K562 (cell line): ENCODE results near the gene FEN1. TPM values are rescaled to one million over a fixed set of nuclear protein-coding genes. Genes with fewer than 3 reads are reported as not detected.
A peak's percentile ranks its signal among the peaks of the same experiment; 100 is the strongest.

ENCODE experiments used
- BRD4 ChIP-seq: fragments of 200-600 bp; sonication (generic); IDR thresholded peaks from 2 replicates; pipeline ENCODE4 v1.6.1; 2017; ENCODE audit warnings: inconsistent platforms
- CEBPG ChIP-seq, 3 experiments: fragments of 200-800 bp in 1 of 3; sonication (Bioruptor generic) in 1 of 3; sonication (generic) in 1 of 3; formaldehyde crosslinking in 1 of 3; IDR thresholded peaks in 2 of 3; conservative IDR thresholded peaks in 1 of 3; 2 replicates each; pipeline versions ENCODE4 v1.6.1 to v1.8.0; 2016 to 2022; ENCODE audit warnings: missing compliant biosample characterization in 2 of 3, missing genetic modification characterization in 2 of 3, mild to moderate bottlenecking in 1 of 3, missing genetic modification reagents in 1 of 3
- ELF4 ChIP-seq: fragments of 450-650 bp; formaldehyde crosslinking; IDR thresholded peaks from 2 replicates; pipeline ENCODE4 v1.4.0; 2022; ENCODE audit warnings: missing genetic modification characterization
- EZH2 ChIP-seq: IDR thresholded peaks from 2 replicates; pipeline ENCODE4 v1.6.1; 2012; ENCODE audit warnings: low read depth, mild to moderate bottlenecking, inconsistent platforms, low read length, borderline replicate concordance
- JUNB ChIP-seq: fragments of 450-650 bp; formaldehyde crosslinking; conservative IDR thresholded peaks from 2 replicates; pipeline ENCODE4 v1.4.0; 2020; ENCODE audit warnings: mild to moderate bottlenecking
- KLF1 ChIP-seq: fragments of 450-650 bp; IDR thresholded peaks from 2 replicates; pipeline ENCODE4 v1.6.1; 2016; ENCODE audit warnings: missing genetic modification characterization, missing compliant biosample characterization
- MYNN ChIP-seq, 2 experiments: sonication (generic); formaldehyde crosslinking in 1 of 2; IDR thresholded peaks; 2 replicates each; pipeline versions ENCODE4 v1.5.0 to v1.6.1; 2016 to 2020; ENCODE audit warnings: antibody characterized with exemption in 1 of 2, missing genetic modification reagents in 1 of 2
- NR4A1 ChIP-seq, 2 experiments: fragments of 250-450 bp in 1 of 2; fragments of 450-650 bp in 1 of 2; sonication (Bioruptor Pico) in 1 of 2; IDR thresholded peaks; 2 replicates each; pipeline versions ENCODE4 v1.4.0 to v1.6.1; 2016 to 2020; ENCODE audit warnings: mild to moderate bottlenecking in 2 of 2, missing compliant biosample characterization in 1 of 2, missing genetic modification characterization in 1 of 2, moderate library complexity in 1 of 2
- PURB ChIP-seq: sonication (generic); formaldehyde crosslinking; IDR thresholded peaks from 2 replicates; pipeline ENCODE4 v1.9.0; 2021; ENCODE audit warnings: low read depth, mild to moderate bottlenecking, missing genetic modification reagents
- RFX7 ChIP-seq: fragments of 250-450 bp; sonication (Bioruptor Pico); IDR thresholded peaks from 2 replicates; pipeline ENCODE4 v1.5.1; 2021; ENCODE audit warnings: mild to moderate bottlenecking
- SNIP1 ChIP-seq: fragments of 450-650 bp; IDR thresholded peaks from 2 replicates; pipeline ENCODE4 v1.7.1; 2017; ENCODE audit warnings: low read depth, mild to moderate bottlenecking
- TGIF2 ChIP-seq: sonication (generic); formaldehyde crosslinking; IDR thresholded peaks from 2 replicates; pipeline ENCODE4 v1.8.1; 2022; ENCODE audit warnings: mild to moderate bottlenecking, missing genetic modification reagents, moderate library complexity
- THRAP3 ChIP-seq: fragments of 450-650 bp; IDR thresholded peaks from 2 replicates; pipeline ENCODE4 v1.6.1; 2016; ENCODE audit warnings: mild to moderate bottlenecking, inconsistent platforms, borderline replicate concordance
- TRIM24 ChIP-seq, 2 experiments: fragments of 450-650 bp; IDR thresholded peaks; 2 replicates each; pipeline ENCODE4 v1.6.1; 2016
- ZBTB9 ChIP-seq: fragments of 450-650 bp; formaldehyde crosslinking; IDR thresholded peaks from 2 replicates; pipeline ENCODE4 v1.4.0; 2020; ENCODE audit warnings: mild to moderate bottlenecking, moderate library complexity
- ZEB2 ChIP-seq: fragments of 450-650 bp; IDR thresholded peaks from 2 replicates; pipeline ENCODE4 v1.6.1; 2016
- ZFP30 ChIP-seq: fragments of 250-450 bp; sonication (Bioruptor Pico); IDR thresholded peaks from 2 replicates; pipeline ENCODE4 v1.8.0; 2022; ENCODE audit warnings: moderate library complexity, mild to moderate bottlenecking, inconsistent platforms, borderline replicate concordance
- ZNF655 ChIP-seq: fragments of 250-450 bp; sonication (Bioruptor Pico); IDR thresholded peaks from 2 replicates; pipeline ENCODE4 v1.5.0; 2021
- ZNF717 ChIP-seq: fragments of 250-450 bp; sonication (Bioruptor Pico); IDR thresholded peaks from 2 replicates; pipeline ENCODE4 v1.5.0; 2021
- polyA plus RNA-seq, 8 experiments: library from polyadenylated mRNA; depleted of rRNA in 4 of 8; stranded (reverse) in 5 of 8; unstranded in 3 of 8; fragments of >200 nt; fragmentation: Nextera tagmentation in 2 of 8; fragmentation: Illumina TruSeq in 1 of 8; extraction: Ambion mirVana in 2 of 8; extraction: Trizol in 1 of 8; gene quantifications; 2 replicates each; pipeline versions ENCODE4 v1.2.1 to v1.2.3, GENCODE V29; 2011 to 2014; ENCODE audit warnings: inconsistent platforms in 1 of 8, missing spikeins in 1 of 8
- total RNA-seq, 7 experiments: library from RNA; depleted of rRNA in 6 of 7; stranded (reverse); fragments of >200 nt in 6 of 7; fragmentation: Illumina TruSeq in 2 of 7; extraction: Trizol in 2 of 7; gene quantifications; 2 replicates each; pipeline versions ENCODE4 v1.2.1 to v1.2.3, GENCODE V29; 2011 to 2021; ENCODE audit warnings: low replicate concordance in 1 of 7
- TF ChIP-seq, protein P1 (sequence below): sonication (generic); formaldehyde crosslinking; IDR thresholded peaks from 2 replicates; pipeline ENCODE4 v1.8.0; 2023; ENCODE audit warnings: missing genetic modification reagents, mild to moderate bottlenecking, borderline replicate concordance

Gene FEN1
- total and polyA plus RNA-seq, 9 of the 15 experiments (the other 6 are each of a cell fraction or from before 2014, with no cell fraction given) = 58.1 to 156 (median 137) TPM

- TF ChIP-seq THRAP3 (no peak), EZH2 (no peak), ELF4 (CRISPR knock-in tag) (no peak), TRIM24 (IDR thresholded peaks at IDR 0.05) (0 out of 4 replicates have a peak, but pooled peaks of 1 of the 2 experiments have one; percentile 9), ZEB2 (no peak), TGIF2 (CRISPR knock-in tag) (0 out of 2 replicates have a peak, but pooled peaks have one; percentile 68), ZBTB9 (CRISPR knock-in tag) (peak; percentile 88; the same call in 1 of the 2 replicates), ZFP30 (no peak), RFX7 (CRISPR knock-in tag) (no peak), ZNF655 (CRISPR knock-in tag) (no peak), MYNN (IDR thresholded peaks at IDR 0.05) (peak; percentile 98), MYNN (CRISPR knock-in tag; IDR thresholded peaks at IDR 0.05) (no peak), ZNF717 (CRISPR knock-in tag) (no peak), KLF1 (tag) (0 out of 2 replicates have a peak, but pooled peaks have one; percentile 7), CEBPG (CRISPR knock-in tag; IDR thresholded peaks at IDR 0.05) (peak; percentile 94), CEBPG (tag; conservative IDR thresholded peaks at IDR 0.05 in 1 of 2, IDR thresholded peaks at IDR 0.05 in 1 of 2) (peak; percentile 77 to 95), SNIP1 (no peak), JUNB (CRISPR knock-in tag) (no peak), BRD4 (peak; percentile 77; the same call in 1 of the 2 replicates), NR4A1 (CRISPR knock-in tag; IDR thresholded peaks at IDR 0.05) (peak; percentile 91; the same call in 1 of the 2 replicates), NR4A1 (tag; IDR thresholded peaks at IDR 0.05) (peak; percentile 80), PURB (CRISPR knock-in tag) (no peak)
- TF ChIP-seq, protein P1, sequence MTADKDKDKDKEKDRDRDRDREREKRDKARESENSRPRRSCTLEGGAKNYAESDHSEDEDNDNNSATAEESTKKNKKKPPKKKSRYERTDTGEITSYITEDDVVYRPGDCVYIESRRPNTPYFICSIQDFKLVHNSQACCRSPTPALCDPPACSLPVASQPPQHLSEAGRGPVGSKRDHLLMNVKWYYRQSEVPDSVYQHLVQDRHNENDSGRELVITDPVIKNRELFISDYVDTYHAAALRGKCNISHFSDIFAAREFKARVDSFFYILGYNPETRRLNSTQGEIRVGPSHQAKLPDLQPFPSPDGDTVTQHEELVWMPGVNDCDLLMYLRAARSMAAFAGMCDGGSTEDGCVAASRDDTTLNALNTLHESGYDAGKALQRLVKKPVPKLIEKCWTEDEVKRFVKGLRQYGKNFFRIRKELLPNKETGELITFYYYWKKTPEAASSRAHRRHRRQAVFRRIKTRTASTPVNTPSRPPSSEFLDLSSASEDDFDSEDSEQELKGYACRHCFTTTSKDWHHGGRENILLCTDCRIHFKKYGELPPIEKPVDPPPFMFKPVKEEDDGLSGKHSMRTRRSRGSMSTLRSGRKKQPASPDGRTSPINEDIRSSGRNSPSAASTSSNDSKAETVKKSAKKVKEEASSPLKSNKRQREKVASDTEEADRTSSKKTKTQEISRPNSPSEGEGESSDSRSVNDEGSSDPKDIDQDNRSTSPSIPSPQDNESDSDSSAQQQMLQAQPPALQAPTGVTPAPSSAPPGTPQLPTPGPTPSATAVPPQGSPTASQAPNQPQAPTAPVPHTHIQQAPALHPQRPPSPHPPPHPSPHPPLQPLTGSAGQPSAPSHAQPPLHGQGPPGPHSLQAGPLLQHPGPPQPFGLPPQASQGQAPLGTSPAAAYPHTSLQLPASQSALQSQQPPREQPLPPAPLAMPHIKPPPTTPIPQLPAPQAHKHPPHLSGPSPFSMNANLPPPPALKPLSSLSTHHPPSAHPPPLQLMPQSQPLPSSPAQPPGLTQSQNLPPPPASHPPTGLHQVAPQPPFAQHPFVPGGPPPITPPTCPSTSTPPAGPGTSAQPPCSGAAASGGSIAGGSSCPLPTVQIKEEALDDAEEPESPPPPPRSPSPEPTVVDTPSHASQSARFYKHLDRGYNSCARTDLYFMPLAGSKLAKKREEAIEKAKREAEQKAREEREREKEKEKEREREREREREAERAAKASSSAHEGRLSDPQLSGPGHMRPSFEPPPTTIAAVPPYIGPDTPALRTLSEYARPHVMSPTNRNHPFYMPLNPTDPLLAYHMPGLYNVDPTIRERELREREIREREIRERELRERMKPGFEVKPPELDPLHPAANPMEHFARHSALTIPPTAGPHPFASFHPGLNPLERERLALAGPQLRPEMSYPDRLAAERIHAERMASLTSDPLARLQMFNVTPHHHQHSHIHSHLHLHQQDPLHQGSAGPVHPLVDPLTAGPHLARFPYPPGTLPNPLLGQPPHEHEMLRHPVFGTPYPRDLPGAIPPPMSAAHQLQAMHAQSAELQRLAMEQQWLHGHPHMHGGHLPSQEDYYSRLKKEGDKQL (CRISPR knock-in tag) = 0 out of 2 replicates have a peak, but pooled peaks have one; percentile 67
These were observed 24.2 kb downstream of the FEN1 start, which contains the start of gene FADS1 (continued) for GRCh38 chr11:61816736-61817455.
